ENCODE data around the gene ZNF277. TPM values are rescaled to one million over a fixed set of nuclear protein-coding genes. Genes with fewer than 3 reads are reported as not detected.
"Not testable (repeated sequence)": the region's sequence is repeated elsewhere in the genome, so short reads cannot be mapped to it uniquely, and the experiment has no call there.

Gene ZNF277
- total and polyA plus RNA-seq, 2 experiments from 2014 or later = 10.0 to 34.6 TPM

- no peaks in the 10 kb centered on the region for H4K20me1 ChIP-seq (ENCODE audit: insufficient read depth, poor library complexity, severe bottlenecking)
- no peaks in the 10 kb centered on the region for H3K27me3 ChIP-seq
- WGBS (ENCODE audit: low lambda C conversion rate, missing lambda C conversion rate) = 87% methylated on average over 6 of the region's 6 CpGs
- H3K4me2 ChIP-seq = no peak overlapping the region
- no peaks in the 10 kb centered on the region for H3K79me2 ChIP-seq
- peaks cover 5% of the 10 kb centered on the region for H3K4me1 ChIP-seq (ENCODE audit: insufficient read depth)
- no peaks in the 10 kb centered on the region for H3K9me3 ChIP-seq (ENCODE audit: low read depth)
- H3K9me2 ChIP-seq (replicated peaks; ENCODE audit: insufficient read depth) = no peaks in the 10 kb centered on the region
- H3K36me3 ChIP-seq (replicated peaks; ENCODE audit: insufficient read depth, low read depth) = no peaks in the 10 kb centered on the region
- TF ChIP-seq CTCF (IDR thresholded peaks at IDR 0.05; ENCODE audit: poor library complexity) (no peak), EZH2phosphoT487 (IDR thresholded peaks at IDR 0.05; ENCODE audit: low read depth, severe bottlenecking, unreplicated experiment) (no peak), EZH2 (IDR thresholded peaks at IDR 0.05; ENCODE audit: borderline replicate concordance) (no peak)
- no peak overlapping the region for H3K27ac ChIP-seq
- no peak overlapping the region for H2AFZ ChIP-seq
- no peak for DNase-seq (ENCODE audit: low spot score)
- H3K4me3 ChIP-seq = no peak overlapping the region
These were observed 183.7 kb downstream of the ZNF277 start for GRCh38 chr7:112390167-112390566.

- WGBS (ENCODE audit: low lambda C conversion rate, missing lambda C conversion rate) = 4% methylated on average over 24 of the region's 69 CpGs
- not testable (repeated sequence) for H3K27me3 ChIP-seq; H3K79me2 ChIP-seq; H4K20me1 ChIP-seq (ENCODE audit: insufficient read depth, poor library complexity, severe bottlenecking); H3K4me1 ChIP-seq (ENCODE audit: insufficient read depth); H3K9me3 ChIP-seq (ENCODE audit: low read depth); H3K36me3 ChIP-seq (replicated peaks; ENCODE audit: insufficient read depth, low read depth); H3K9me2 ChIP-seq (replicated peaks; ENCODE audit: insufficient read depth)
- peak overlapping the region; percentile 63 for H3K27ac ChIP-seq
- peak overlapping the region; percentile 33 for H3K4me3 ChIP-seq
- peak overlapping the region; percentile 73 for H3K4me2 ChIP-seq
- peak; percentile 55 for DNase-seq (ENCODE audit: low spot score)
- peak overlapping the region; percentile 73 for H2AFZ ChIP-seq
These were observed 184.8 kb downstream of the ZNF277 start for GRCh38 chr7:112391079-112391821.

GRCh38 chr7:112391841-112392286, 185.4 kb downstream of the ZNF277 start:
- Histone ChIP-seq H3K4me3 (peak overlapping the region; percentile 33), H3K27ac (peak overlapping the region; percentile 63), H3K4me2 (peak overlapping the region; percentile 73), H2AFZ (peak overlapping the region; percentile 73)
- H3K27me3 ChIP-seq; H3K4me1 ChIP-seq (ENCODE audit: insufficient read depth); H3K79me2 ChIP-seq; H4K20me1 ChIP-seq (ENCODE audit: insufficient read depth, poor library complexity, severe bottlenecking); H3K36me3 ChIP-seq (replicated peaks; ENCODE audit: insufficient read depth, low read depth); H3K9me2 ChIP-seq (replicated peaks; ENCODE audit: insufficient read depth); H3K9me3 ChIP-seq (ENCODE audit: low read depth): not testable (repeated sequence)
- DNase-seq (ENCODE audit: low spot score) = peak; percentile 75
- under 1% methylated on average over 36 of the region's 37 CpGs for WGBS (ENCODE audit: low lambda C conversion rate, missing lambda C conversion rate)

Other genes starting within 250 kb of the ZNF277 start
- 22.8 and 22.9 TPM in 2 replicates for gene DOCK4, start 296 bp upstream of the ZNF277 start, total RNA-seq
- 4.4 and 6.0 TPM in 2 replicates for gene DOCK4, start 296 bp upstream of the ZNF277 start, polyA plus RNA-seq
- 83.7 and 114 TPM in 2 replicates for gene IFRD1, start 243.8 kb downstream of the ZNF277 start, total RNA-seq
- 69.9 and 76.3 TPM in 2 replicates for gene IFRD1, start 243.8 kb downstream of the ZNF277 start, polyA plus RNA-seq

Data from hepatocyte (in vitro differentiated cells).